Naive B cell (primary cell): Measurements from ENCODE around the gene ZNF232. TPM values are rescaled to one million over a fixed set of nuclear protein-coding genes. Genes with fewer than 3 reads are reported as not detected.
"Not testable (repeated sequence)": the region's sequence is repeated elsewhere in the genome, so short reads cannot be mapped to it uniquely, and the experiment has no call there.

Source experiments
- ATAC-seq, 2 donors: fragments of 150-1000 bp; cut with Tn5 transposase; 2 replicates each; pipeline ENCODE4 v1.10.0; 2021; ENCODE audit warnings: low read depth in 2 of 2, mild to moderate bottlenecking in 2 of 2, moderate library complexity in 2 of 2
- DNase-seq: peaks from one replicate; pipeline ENCODE4 v3.0.0; 2022
- H3K27ac Mint-ChIP-seq, 6 donors: one replicate each; pipeline ENCODE4 v1.8.0; 2020 to 2022; ENCODE audit warnings: mild to moderate bottlenecking in 6 of 6, mixed read lengths in 6 of 6, moderate library complexity in 5 of 6, inconsistent platforms in 2 of 6
- H3K27me3 Mint-ChIP-seq, 3 donors: one replicate each; pipeline ENCODE4 v1.8.0; 2021 to 2022; ENCODE audit warnings: mixed read lengths in 3 of 3, mild to moderate bottlenecking in 1 of 3
- H3K36me3 Mint-ChIP-seq, 2 donors: one replicate each; pipeline ENCODE4 v1.8.0; 2020 to 2022; ENCODE audit warnings: mixed read lengths in 2 of 2, inconsistent platforms in 1 of 2, mild to moderate bottlenecking in 1 of 2
- H3K4me1 Mint-ChIP-seq, 3 donors: one replicate each; pipeline ENCODE4 v1.8.0; 2020 to 2022; ENCODE audit warnings: mixed read lengths in 3 of 3, inconsistent platforms in 1 of 3, mild to moderate bottlenecking in 1 of 3, moderate library complexity in 1 of 3
- H3K4me3 Mint-ChIP-seq, 8 donors: one replicate each; pipeline ENCODE4 v1.8.0; 2020 to 2022; ENCODE audit warnings: mild to moderate bottlenecking in 8 of 8, mixed read lengths in 8 of 8, moderate library complexity in 8 of 8, inconsistent platforms in 2 of 8
- H3K9me3 Mint-ChIP-seq, 7 donors: one replicate each; pipeline ENCODE4 v1.8.0; 2020 to 2022; ENCODE audit warnings: mixed read lengths in 7 of 7, mild to moderate bottlenecking in 5 of 7, inconsistent platforms in 2 of 7, moderate library complexity in 1 of 7
- polyA plus RNA-seq, 6 donors: library from polyadenylated mRNA; unstranded; fragments of 300-500 nt; fragmentation: Illumina TruSeq; gene quantifications; one replicate each; pipeline ENCODE4 v1.2.3, GENCODE V29; 2021; ENCODE audit warnings: low read depth in 6 of 6

Gene ZNF232
- polyA plus RNA-seq, 6 donors from 2014 or later: 6.3 to 25.3 (median 10.1) TPM

DNA sequence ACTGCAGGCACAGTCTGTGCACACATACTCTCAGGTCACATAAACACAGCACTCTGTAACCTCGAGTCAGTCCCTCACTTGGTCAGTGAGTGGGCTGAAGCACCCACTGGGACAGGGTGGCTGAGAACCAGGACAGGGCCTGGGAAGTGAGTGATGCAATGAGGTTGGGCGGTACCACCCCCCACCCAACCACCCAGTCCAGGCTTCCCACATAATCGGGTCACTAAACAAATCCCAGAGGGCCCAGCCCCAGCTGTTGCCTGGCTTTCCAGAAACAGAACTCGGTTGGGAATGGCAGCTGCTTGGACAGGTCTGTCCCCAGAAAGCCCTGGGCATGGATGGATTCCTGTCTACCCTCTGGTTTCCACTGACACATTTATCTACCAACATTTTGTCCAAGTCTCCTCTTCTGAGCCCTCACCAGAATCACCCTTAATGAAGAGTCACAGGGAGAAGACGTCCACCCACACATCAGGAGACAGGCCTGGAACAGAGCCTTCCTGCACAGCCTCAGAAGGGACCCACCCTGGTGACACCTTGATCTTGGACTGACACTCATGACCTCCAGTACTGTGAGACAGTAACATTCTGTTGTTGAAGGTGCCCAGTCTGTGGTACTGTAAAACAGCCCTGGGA lies 12.6 kb upstream of the ZNF232 start:
- H3K27ac Mint-ChIP-seq: peak overlapping the region in 1 of 6 donors; percentile 48
- ATAC-seq, DNase-seq: not testable (repeated sequence)

GRCh38 chr17:5123343-5124124 lies 11.9 kb upstream of the ZNF232 start:
- Mint-ChIP-seq H3K4me1 (peaks cover 7 to 10% (median 9%) of the 10 kb centered on the region in 3 donors), H3K27ac (no peak overlapping the region), H3K9me3 (peaks cover 0 to 6% (median 1%) of the 10 kb centered on the region in 7 donors), H3K4me3 (peak overlapping the region in 6 of 8 donors; percentile 1 to 47 (median 35)), H3K36me3 (peaks cover 0 to 8% of the 10 kb centered on the region in 2 donors), H3K27me3 (peaks cover 42 to 71% (median 55%) of the 10 kb centered on the region in 3 donors)
- DNase-seq (no peak), ATAC-seq (peak; percentile 5 to 23)

More for the DNA sequence above, 12.6 kb upstream of the ZNF232 start:
- H3K9me3 Mint-ChIP-seq, H3K36me3 Mint-ChIP-seq, H3K4me1 Mint-ChIP-seq: not testable (repeated sequence)
- peak overlapping the region in 7 of 8 donors; percentile 10 to 62 (median 42) for H3K4me3 Mint-ChIP-seq
- peaks cover 42 to 68% (median 51%) of the 10 kb centered on the region in 3 donors for H3K27me3 Mint-ChIP-seq

GRCh38 chr17:5122586-5123342 lies 11.1 kb upstream of the ZNF232 start:
- DNase-seq (peak; percentile 29), ATAC-seq (peak; percentile 84 to 87)
- peaks cover 47 to 75% (median 55%) of the 10 kb centered on the region in 3 donors for H3K27me3 Mint-ChIP-seq
- H3K36me3 Mint-ChIP-seq: peaks cover 0 to 8% of the 10 kb centered on the region in 2 donors
- H3K4me1 Mint-ChIP-seq: peaks cover 7 to 10% (median 9%) of the 10 kb centered on the region in 3 donors
- peaks cover 0 to 8% (median 4%) of the 10 kb centered on the region in 7 donors for H3K9me3 Mint-ChIP-seq
- peak overlapping the region in 6 of 8 donors; percentile 12 to 66 (median 54) for H3K4me3 Mint-ChIP-seq
- H3K27ac Mint-ChIP-seq: no peak overlapping the region

- H3K9me3 Mint-ChIP-seq, DNase-seq, H3K4me1 Mint-ChIP-seq, ATAC-seq, H3K36me3 Mint-ChIP-seq: not testable (repeated sequence)
- H3K27me3 Mint-ChIP-seq: peaks cover 47 to 74% (median 48%) of the 10 kb centered on the region in 3 donors
- peak overlapping the region in 1 of 6 donors; percentile 65 for H3K27ac Mint-ChIP-seq
- H3K4me3 Mint-ChIP-seq: peak overlapping the region in 6 of 8 donors; percentile 55 to 86 (median 72)
These were observed 10.4 kb upstream of the ZNF232 start for GRCh38 chr17:5122056-5122455.

- Mint-ChIP-seq H3K36me3 (peaks cover 0 to 8% of the 10 kb centered on the region in 2 donors), H3K9me3 (peaks cover 0 to 8% (median 4%) of the 10 kb centered on the region in 7 donors), H3K27me3 (peaks cover 50 to 75% (median 54%) of the 10 kb centered on the region in 3 donors), H3K4me3 (peak overlapping the region; percentile 19 to 81 (median 65)), H3K4me1 (peaks cover 9 to 16% (median 14%) of the 10 kb centered on the region in 3 donors), H3K27ac (peak overlapping the region in 1 of 6 donors; percentile 65)
- DNase-seq (no peak), ATAC-seq (no peak)
These were observed 9.6 kb upstream of the ZNF232 start for GRCh38 chr17:5121186-5121841.

- not testable (repeated sequence) for H3K9me3 Mint-ChIP-seq, ATAC-seq, DNase-seq, H3K36me3 Mint-ChIP-seq, H3K27ac Mint-ChIP-seq
- peaks cover 44 to 75% (median 50%) of the 10 kb centered on the region in 3 donors for H3K27me3 Mint-ChIP-seq
- peak overlapping the region in 3 of 8 donors; percentile 19 to 66 (median 66) for H3K4me3 Mint-ChIP-seq
- peaks cover 9 to 18% (median 14%) of the 10 kb centered on the region in 3 donors for H3K4me1 Mint-ChIP-seq
These were observed 8.9 kb upstream of the ZNF232 start for GRCh38 chr17:5120436-5121185.

- no peak overlapping the region for H3K27ac Mint-ChIP-seq
- peaks cover 43 to 81% (median 51%) of the 10 kb centered on the region in 3 donors for H3K27me3 Mint-ChIP-seq
- peaks cover 0 to 8% of the 10 kb centered on the region in 2 donors for H3K36me3 Mint-ChIP-seq
These were observed 8.4 kb upstream of the ZNF232 start for GRCh38 chr17:5120036-5120435.

GRCh38 chr17:5118219-5118618 lies 6.5 kb upstream of the ZNF232 start:
- Mint-ChIP-seq H3K9me3 (peaks cover 0 to 8% (median 4%) of the 10 kb centered on the region in 7 donors), H3K27me3 (peaks cover 29 to 78% (median 43%) of the 10 kb centered on the region in 3 donors), H3K36me3 (peaks cover 5 to 8% of the 10 kb centered on the region in 2 donors), H3K4me1 (peaks cover 9 to 18% (median 14%) of the 10 kb centered on the region in 3 donors), H3K27ac (peak overlapping the region in 2 of 6 donors; percentile 15 to 27), H3K4me3 (no peak overlapping the region)
- DNase-seq (no peak), ATAC-seq (no peak)

More at GRCh38 chr17:5120036-5120435, 8.4 kb upstream of the ZNF232 start:
- ATAC-seq (no peak), DNase-seq (no peak)
- Mint-ChIP-seq H3K9me3 (peaks cover 0 to 8% (median 4%) of the 10 kb centered on the region in 7 donors), H3K4me3 (no peak overlapping the region), H3K4me1 (peaks cover 9 to 18% (median 14%) of the 10 kb centered on the region in 3 donors)

DNA sequence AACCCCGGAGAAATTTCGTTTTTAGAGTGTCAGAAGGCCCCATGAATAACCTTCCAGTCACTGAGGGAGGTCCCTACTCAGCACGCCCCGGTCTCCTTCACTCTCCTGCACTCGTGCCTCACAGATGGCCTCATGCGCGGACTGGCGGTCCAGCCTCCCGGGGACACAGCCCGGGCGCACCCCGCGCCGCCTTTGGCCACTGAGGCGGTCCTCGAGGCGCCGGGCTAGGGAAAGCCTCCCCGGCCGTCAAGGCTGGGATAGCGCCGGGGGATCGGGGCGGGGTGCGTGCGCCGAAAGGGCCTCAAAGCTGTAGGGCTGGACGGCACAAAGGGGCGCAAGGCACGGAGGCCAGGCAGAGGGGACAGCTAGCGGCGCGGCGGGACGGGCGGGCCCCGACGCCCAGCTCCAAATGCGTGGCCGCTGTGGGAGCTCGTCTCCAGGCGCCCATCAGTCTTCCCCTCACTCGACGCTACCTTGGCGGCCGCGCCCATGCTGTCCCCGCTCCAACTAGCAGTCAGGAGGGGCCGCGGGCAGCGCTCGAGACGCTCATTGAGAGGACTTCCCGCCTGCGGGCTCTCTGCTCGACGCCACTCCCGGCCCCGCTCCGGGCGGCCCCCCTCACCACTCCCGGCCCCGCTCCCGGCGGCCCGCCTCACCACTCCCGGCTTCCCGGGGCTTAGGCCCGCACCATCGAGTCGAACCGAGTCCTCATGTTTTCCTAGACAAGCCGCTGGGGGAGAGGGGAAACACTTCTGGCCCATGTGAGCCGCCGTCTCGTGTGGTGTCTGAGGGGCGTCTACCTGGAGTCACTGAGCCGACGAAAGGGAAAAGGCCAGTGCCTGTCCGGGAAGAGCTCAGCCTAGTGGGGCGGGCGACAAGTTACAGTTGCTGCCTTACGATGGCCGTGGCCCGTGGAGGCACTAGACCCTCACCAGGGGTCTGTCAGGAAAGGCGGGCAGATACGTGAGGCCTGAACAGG lies 4.3 kb upstream of the ZNF232 start, which contains the start of gene USP6:
USP6 (plus strand) TSS at position 360 of the 979 bp plus-strand sequence. CDS start 14,336 bp downstream, outside the sequence.
- H3K4me1 Mint-ChIP-seq: peaks cover 2 to 17% (median 14%) of the 10 kb centered on the region in 3 donors
- DNase-seq: no peak
- H3K27me3 Mint-ChIP-seq: peaks cover 19 to 60% (median 29%) of the 10 kb centered on the region in 3 donors
- H3K9me3 Mint-ChIP-seq: peaks cover 0 to 8% (median 4%) of the 10 kb centered on the region in 7 donors
- H3K36me3 Mint-ChIP-seq: peaks cover 0 to 5% of the 10 kb centered on the region in 2 donors
- peak within 1 kb of the TSS in 2 of 6 donors; percentile 44 to 55 for H3K27ac Mint-ChIP-seq
- H3K4me3 Mint-ChIP-seq: peak within 1 kb of the TSS; percentile 26 to 80 (median 57)
- ATAC-seq: no peak

- peak overlapping the region; percentile 64 to 95 (median 84) for H3K27ac Mint-ChIP-seq
- ATAC-seq: peak; percentile 26 to 32
- H3K4me3 Mint-ChIP-seq: peak overlapping the region; percentile 86 to 98 (median 92)
- DNase-seq: peak; percentile 40
- no peaks in the 10 kb centered on the region for H3K9me3 Mint-ChIP-seq
- peaks cover 24 to 42% (median 30%) of the 10 kb centered on the region in 3 donors for H3K4me1 Mint-ChIP-seq
- peaks cover 8 to 17% of the 10 kb centered on the region in 2 donors for H3K36me3 Mint-ChIP-seq
- peaks cover 0 to 18% (median 7%) of the 10 kb centered on the region in 3 donors for H3K27me3 Mint-ChIP-seq
These were observed 862 bp downstream of the ZNF232 start for GRCh38 chr17:5110816-5111215.

- H3K27ac Mint-ChIP-seq: peak overlapping the region in 2 of 6 donors; percentile 20 to 47
- peak overlapping the region in 1 of 8 donors; percentile 61 for H3K4me3 Mint-ChIP-seq
- no peak for DNase-seq
- H3K27me3 Mint-ChIP-seq: no peaks in the 10 kb centered on the region
- peaks cover 0 to 11% (median 8%) of the 10 kb centered on the region in 7 donors for H3K9me3 Mint-ChIP-seq
- peaks cover 2% of the 10 kb centered on the region in 2 donors for H3K36me3 Mint-ChIP-seq
- no peak for ATAC-seq
- H3K4me1 Mint-ChIP-seq: peaks cover 14 to 19% (median 16%) of the 10 kb centered on the region in 3 donors
These were observed 10.8 kb downstream of the ZNF232 start for GRCh38 chr17:5100832-5101231.
